ENCODE measurements around the gene PIK3R1. TPM values are rescaled to one million over a fixed set of nuclear protein-coding genes. Genes with fewer than 3 reads are reported as not detected.

Gene PIK3R1
- total and polyA plus RNA-seq, 7 donors = 29.7 to 155 (median 102) TPM

DNA sequence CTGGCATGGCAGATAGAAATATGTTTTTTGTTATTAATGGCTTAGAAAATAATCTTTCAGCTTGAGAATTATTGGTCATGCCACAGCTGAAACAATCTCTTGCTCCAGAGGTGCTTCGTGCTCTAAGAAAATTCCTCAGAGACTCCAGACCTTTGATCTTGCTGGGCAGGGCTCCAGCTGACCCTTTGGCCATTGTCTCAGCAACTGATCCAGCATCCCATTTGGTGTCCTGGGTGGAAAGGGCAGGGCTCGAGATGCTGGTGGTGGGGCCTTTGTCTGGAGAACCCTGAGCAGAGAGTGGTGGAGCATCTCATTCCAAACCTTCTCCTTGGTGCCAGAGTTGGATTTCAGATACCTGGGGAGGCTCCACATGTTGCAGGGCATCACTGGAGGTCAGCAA lies 43.2 kb upstream of the PIK3R1 start:
- intact Hi-C loops (cut with DNase I) = no loop called here
- no peak overlapping the region for H3K27ac ChIP-seq
- ATAC-seq = peak in 1 of 4 donors; percentile 18
- no peaks in the 10 kb centered on the region for H3K9me3 ChIP-seq
- H3K36me3 ChIP-seq (ENCODE audit: insufficient read depth in 1 of 2, low read depth in 1 of 2) = no peaks in the 10 kb centered on the region
- peaks cover 17% of the 10 kb centered on the region for H3K4me1 ChIP-seq
- 27 to 67% (median 42%) methylated on average over 2 of the region's 2 CpGs for WGBS, 3 donors
- H3K4me3 ChIP-seq = no peak overlapping the region
- peak; percentile 36 to 67 for DNase-seq
- H3K27me3 ChIP-seq (ENCODE audit: insufficient read depth in 3 of 3, low read length in 2 of 3) = no peaks in the 10 kb centered on the region
- TF ChIP-seq, protein P1, sequence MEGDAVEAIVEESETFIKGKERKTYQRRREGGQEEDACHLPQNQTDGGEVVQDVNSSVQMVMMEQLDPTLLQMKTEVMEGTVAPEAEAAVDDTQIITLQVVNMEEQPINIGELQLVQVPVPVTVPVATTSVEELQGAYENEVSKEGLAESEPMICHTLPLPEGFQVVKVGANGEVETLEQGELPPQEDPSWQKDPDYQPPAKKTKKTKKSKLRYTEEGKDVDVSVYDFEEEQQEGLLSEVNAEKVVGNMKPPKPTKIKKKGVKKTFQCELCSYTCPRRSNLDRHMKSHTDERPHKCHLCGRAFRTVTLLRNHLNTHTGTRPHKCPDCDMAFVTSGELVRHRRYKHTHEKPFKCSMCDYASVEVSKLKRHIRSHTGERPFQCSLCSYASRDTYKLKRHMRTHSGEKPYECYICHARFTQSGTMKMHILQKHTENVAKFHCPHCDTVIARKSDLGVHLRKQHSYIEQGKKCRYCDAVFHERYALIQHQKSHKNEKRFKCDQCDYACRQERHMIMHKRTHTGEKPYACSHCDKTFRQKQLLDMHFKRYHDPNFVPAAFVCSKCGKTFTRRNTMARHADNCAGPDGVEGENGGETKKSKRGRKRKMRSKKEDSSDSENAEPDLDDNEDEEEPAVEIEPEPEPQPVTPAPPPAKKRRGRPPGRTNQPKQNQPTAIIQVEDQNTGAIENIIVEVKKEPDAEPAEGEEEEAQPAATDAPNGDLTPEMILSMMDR (IDR thresholded peaks at IDR 0.05) = no peak

DNA sequence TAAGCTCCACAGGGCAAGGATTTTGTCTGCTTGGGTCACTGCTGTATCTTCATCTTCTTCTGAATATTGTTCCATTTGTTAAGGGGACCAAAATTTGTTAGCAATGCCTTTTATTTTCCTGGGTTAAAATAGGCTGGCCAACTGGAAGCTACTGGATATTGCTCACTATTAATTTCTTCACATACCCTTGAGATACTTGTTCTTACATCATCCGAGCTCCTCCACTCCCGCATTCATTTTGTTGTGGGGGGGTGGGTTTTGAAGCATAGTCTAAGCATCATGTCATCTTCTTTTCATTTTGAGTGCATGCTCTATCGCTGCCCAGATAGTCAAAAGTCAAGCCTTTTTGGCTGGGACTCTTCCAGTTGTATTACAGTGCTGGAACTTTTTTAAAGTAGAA lies 42.5 kb upstream of the PIK3R1 start:
- intact Hi-C loops (cut with DNase I) = no loop called here
- H3K27ac ChIP-seq = no peak overlapping the region
- H3K9me3 ChIP-seq = no peaks in the 10 kb centered on the region
- peaks cover 17% of the 10 kb centered on the region for H3K4me1 ChIP-seq
- no peaks in the 10 kb centered on the region for H3K27me3 ChIP-seq (ENCODE audit: insufficient read depth in 3 of 3, low read length in 2 of 3)
- no peaks in the 10 kb centered on the region for H3K36me3 ChIP-seq (ENCODE audit: insufficient read depth in 1 of 2, low read depth in 1 of 2)
- TF ChIP-seq, protein P1 (IDR thresholded peaks at IDR 0.05) = no peak
- ATAC-seq (peak in 1 of 4 donors; percentile 18), DNase-seq (no peak)
- WGBS, 3 donors = 64 to 77% (median 68%) methylated on average over 3 of the region's 3 CpGs
- H3K4me3 ChIP-seq = no peak overlapping the region

DNA sequence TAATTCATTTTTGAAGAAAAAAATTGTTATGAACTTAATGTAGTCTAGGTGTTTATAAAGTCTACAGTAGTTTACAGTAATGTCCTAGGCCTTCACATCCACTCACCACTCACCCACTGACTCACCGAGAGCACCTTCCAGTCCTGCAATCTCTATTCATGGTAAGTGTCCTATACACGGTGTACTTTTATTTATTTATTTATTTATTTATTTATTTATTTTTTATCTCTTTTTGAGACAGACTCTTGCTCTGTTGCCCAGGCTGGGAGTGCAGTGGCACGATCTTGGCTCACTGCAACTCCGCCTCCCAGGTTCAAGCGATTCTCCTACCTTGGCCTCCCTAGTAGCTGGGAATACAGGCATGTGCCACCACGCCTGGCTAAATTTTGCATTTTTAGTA lies 39.3 kb upstream of the PIK3R1 start:
- DNase-seq = no peak

DNA sequence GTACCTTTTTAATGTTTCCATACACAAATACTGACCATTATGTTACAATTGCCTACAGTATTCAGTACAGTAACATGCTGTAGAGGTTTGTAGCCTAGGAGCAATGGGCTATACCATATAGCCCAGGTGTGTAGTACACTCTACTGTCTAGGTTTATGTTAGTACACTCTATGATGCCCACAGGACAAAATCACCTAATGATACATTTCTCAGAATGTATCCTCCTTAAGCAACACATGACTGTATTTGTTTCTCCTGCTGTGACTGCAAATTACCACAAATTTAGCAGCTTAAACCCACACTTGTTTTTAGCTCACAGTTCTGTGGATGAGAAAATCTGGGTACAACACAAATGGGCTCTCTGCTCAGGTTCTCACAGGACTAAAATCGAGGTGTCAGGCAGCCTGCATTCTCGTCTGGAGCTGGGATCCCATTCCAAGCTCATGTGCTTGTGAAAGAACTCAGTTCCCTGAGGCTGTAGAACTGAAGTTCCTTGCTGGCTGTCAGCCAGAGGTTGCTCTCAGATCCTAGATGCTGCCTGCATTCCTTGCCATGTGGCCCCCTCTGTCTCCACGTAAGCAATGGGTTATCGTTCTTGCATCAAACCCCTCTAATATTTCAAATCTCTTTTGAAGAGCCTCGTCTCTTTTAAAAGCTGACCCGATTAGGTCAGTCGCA lies 38.6 kb upstream of the PIK3R1 start:
- ATAC-seq (no peak), DNase-seq (no peak)
- Histone ChIP-seq H3K27ac (no peak overlapping the region), H3K27me3 (ENCODE audit: insufficient read depth in 3 of 3, low read length in 2 of 3) (no peaks in the 10 kb centered on the region), H3K36me3 (ENCODE audit: insufficient read depth in 1 of 2, low read depth in 1 of 2) (no peaks in the 10 kb centered on the region), H3K4me3 (no peak overlapping the region), H3K4me1 (no peaks in the 10 kb centered on the region), H3K9me3 (no peaks in the 10 kb centered on the region)
- intact Hi-C loops (cut with DNase I) = no loop called here
- WGBS, 3 donors = 94 to 97% (median 96%) methylated on average over 7 of the region's 7 CpGs
- TF ChIP-seq, protein P1 (IDR thresholded peaks at IDR 0.05) = no peak

More for the DNA sequence above, 39.3 kb upstream of the PIK3R1 start:
- H3K36me3 ChIP-seq (ENCODE audit: insufficient read depth in 1 of 2, low read depth in 1 of 2) = no peaks in the 10 kb centered on the region
- TF ChIP-seq, protein P1 (IDR thresholded peaks at IDR 0.05) = no peak
- no peak overlapping the region for H3K4me3 ChIP-seq
- peaks cover 5% of the 10 kb centered on the region for H3K4me1 ChIP-seq
- no peak overlapping the region for H3K27ac ChIP-seq
- intact Hi-C loops (cut with DNase I) = no loop called here
- 95 to 97% (median 97%) methylated on average over 6 of the region's 6 CpGs for WGBS, 3 donors
- ATAC-seq = no peak
- H3K27me3 ChIP-seq (ENCODE audit: insufficient read depth in 3 of 3, low read length in 2 of 3) = no peaks in the 10 kb centered on the region
- H3K9me3 ChIP-seq = no peaks in the 10 kb centered on the region

DNA sequence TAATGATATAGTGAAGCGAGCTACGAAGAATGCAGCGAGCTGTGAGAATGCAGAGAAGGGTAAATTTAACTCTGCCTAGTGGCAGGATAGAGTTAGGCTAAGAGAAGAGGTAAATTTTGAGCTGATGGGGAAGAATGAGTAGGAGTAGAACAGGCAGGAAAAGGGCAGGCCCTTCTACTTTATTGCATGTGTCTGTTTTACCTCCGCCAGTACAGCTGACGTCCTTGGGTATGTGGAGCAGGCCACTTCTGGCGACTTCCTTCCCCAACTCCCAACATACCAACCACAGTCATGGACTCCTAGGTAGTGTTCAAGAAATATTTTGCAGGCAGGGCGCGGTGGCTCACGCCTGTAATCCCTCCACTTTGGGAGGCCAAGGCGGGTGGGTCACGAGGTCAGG lies 37.9 kb upstream of the PIK3R1 start:
- Histone ChIP-seq H3K4me1 (no peaks in the 10 kb centered on the region), H3K4me3 (no peak overlapping the region), H3K36me3 (ENCODE audit: insufficient read depth in 1 of 2, low read depth in 1 of 2) (no peaks in the 10 kb centered on the region), H3K27ac (no peak overlapping the region), H3K9me3 (no peaks in the 10 kb centered on the region), H3K27me3 (ENCODE audit: insufficient read depth in 3 of 3, low read length in 2 of 3) (no peaks in the 10 kb centered on the region)
- TF ChIP-seq, protein P1 (IDR thresholded peaks at IDR 0.05) = no peak
- WGBS, 3 donors = 96 to 98% (median 97%) methylated on average over 11 of the region's 11 CpGs
- intact Hi-C loops (cut with DNase I) = no loop called here
- DNase-seq (no peak), ATAC-seq (no peak)
